Gastroesophageal sphincter (tissue), 4 donors: ENCODE results near the gene CTCF. TPM values are rescaled to one million over a fixed set of nuclear protein-coding genes. Genes with fewer than 3 reads are reported as not detected.

Source experiments
- ATAC-seq: fragments of 150-250 bp; one replicate; pipeline ENCODE4 v1.9.1; 2016; ENCODE audit warnings: mild to moderate bottlenecking, moderate library complexity
- H3K27ac ChIP-seq, 4 donors: fragments of 200-600 bp; sonication (generic) in 3 of 4; 1 replicate in 3 of 4; 2 replicates in 1 of 4; pipeline ENCODE4 v1.5.1; 2016 to 2019
- H3K27me3 ChIP-seq: fragments of 200-600 bp; sonication (generic); one replicate; pipeline ENCODE4 v1.5.1; 2019
- H3K36me3 ChIP-seq, 2 donors: fragments of 200-600 bp; sonication (generic); one replicate each; pipeline ENCODE4 v1.5.1; 2019; ENCODE audit warnings: control low read depth in 1 of 2
- H3K4me1 ChIP-seq, 3 donors: fragments of 200-600 bp; sonication (generic); 1 replicate in 2 of 3; 2 replicates in 1 of 3; pipeline ENCODE4 v1.5.1; 2016 to 2019; ENCODE audit warnings: control low read depth in 2 of 3
- H3K4me3 ChIP-seq, 2 donors: fragments of 200-600 bp; sonication (generic); one replicate each; pipeline ENCODE4 v1.5.1; 2019; ENCODE audit warnings: mild to moderate bottlenecking in 1 of 2, moderate library complexity in 1 of 2
- H3K9me3 ChIP-seq, 3 donors: fragments of 200-600 bp; sonication (generic); one replicate each; pipeline ENCODE4 v1.5.1; 2017 to 2019; ENCODE audit warnings: control low read depth in 2 of 3
- CTCF ChIP-seq, 4 experiments: fragments of 200-600 bp in 2 of 4; fragments of 450-650 bp in 2 of 4; sonication (generic) in 1 of 4; IDR thresholded peaks; one replicate each; pipeline ENCODE4 v1.5.1; 2017 to 2019; ENCODE audit warnings: antibody characterized with exemption in 4 of 4, mild to moderate bottlenecking in 2 of 4, moderate library complexity in 2 of 4
- EP300 ChIP-seq: sonication (generic); formaldehyde crosslinking; IDR thresholded peaks from one replicate; pipeline ENCODE4 v1.6.1; 2017; ENCODE audit warnings: antibody characterized with exemption, mild to moderate bottlenecking
- POLR2A ChIP-seq, 2 donors: fragments of 450-650 bp; IDR thresholded peaks; one replicate each; pipeline ENCODE4 v1.6.1; 2017; ENCODE audit warnings: antibody characterized with exemption in 2 of 2, mild to moderate bottlenecking in 2 of 2, moderate library complexity in 1 of 2
- POLR2AphosphoS5 ChIP-seq: sonication (generic); formaldehyde crosslinking; IDR thresholded peaks from one replicate; pipeline ENCODE4 v1.6.1; 2017; ENCODE audit warnings: antibody characterized with exemption
- WGBS, 2 donors: methylation state at CpG; one replicate each; pipeline ENCODE4 v1.1.5; 2018; ENCODE audit warnings: low coverage in 1 of 2; 5-methylcytosine and 5-hydroxymethylcytosine counted together
- total RNA-seq, 4 donors: library from RNA; depleted of rRNA; stranded (reverse); fragments of >200 nt; gene quantifications; one replicate each; pipeline ENCODE4 v1.1.0, GENCODE V29; 2016

Gene CTCF
- total RNA-seq, 4 donors from 2014 or later, result 26.4 to 44.8 (median 41.4) TPM

- 87% methylated on average over 7 of the region's 10 CpGs; no CpG with 5 or more reads in 1 of the 2 donors for WGBS, 2 donors
- no peak for ATAC-seq
Measured at GRCh38 chr16:67669499-67670101, 107.3 kb downstream of the CTCF start.

GRCh38 chr16:67672306-67672705 is 110.0 kb downstream of the CTCF start:
- Histone ChIP-seq H3K4me1 (peaks cover 0 to 51% (median 11%) of the 10 kb centered on the region in 3 donors), H3K27me3 (no peaks in the 10 kb centered on the region), H3K27ac (peak overlapping the region in 1 of 4 donors; percentile 70), H3K9me3 (no peaks in the 10 kb centered on the region), H3K4me3 (no peak overlapping the region), H3K36me3 (peaks cover 0 to 11% of the 10 kb centered on the region in 2 donors)
- WGBS, 2 donors, result 23 to 26% methylated on average over 4 of the region's 4 CpGs
- TF ChIP-seq POLR2A (IDR thresholded peaks at IDR 0.05) (no peak), POLR2AphosphoS5 (no peak), CTCF (IDR thresholded peaks at IDR 0.05) (no peak), EP300 (no peak)
- ATAC-seq, result no peak

More at GRCh38 chr16:67669499-67670101, 107.3 kb downstream of the CTCF start:
- TF ChIP-seq POLR2A (IDR thresholded peaks at IDR 0.05) (no peak), EP300 (no peak), POLR2AphosphoS5 (no peak), CTCF (IDR thresholded peaks at IDR 0.05) (no peak)
- peaks cover 0 to 63% (median 24%) of the 10 kb centered on the region in 3 donors for H3K4me1 ChIP-seq
- no peak overlapping the region for H3K4me3 ChIP-seq
- no peaks in the 10 kb centered on the region for H3K27me3 ChIP-seq
- no peak overlapping the region for H3K27ac ChIP-seq
- H3K9me3 ChIP-seq, result no peaks in the 10 kb centered on the region
- peaks cover 0 to 5% of the 10 kb centered on the region in 2 donors for H3K36me3 ChIP-seq

- TF ChIP-seq CTCF (IDR thresholded peaks at IDR 0.05) (peak in 3 of 4 experiments; percentile 56 to 70 (median 58)), EP300 (no peak)
- no peak overlapping the region for H3K4me3 ChIP-seq
- peak overlapping the region; percentile 11 to 73 (median 61) for H3K27ac ChIP-seq
- no peaks in the 10 kb centered on the region for H3K9me3 ChIP-seq
- peak; percentile 39 for ATAC-seq
- H3K36me3 ChIP-seq, result peaks cover 0 to 15% of the 10 kb centered on the region in 2 donors
- H3K4me1 ChIP-seq, result peaks cover 0 to 44% (median 4%) of the 10 kb centered on the region in 3 donors
- WGBS, 2 donors, result 56 to 63% methylated on average over 1 to 2 of the region's 13 CpGs
- no peaks in the 10 kb centered on the region for H3K27me3 ChIP-seq
Measured at GRCh38 chr16:67672739-67673662, 110.7 kb downstream of the CTCF start.

- ATAC-seq, result peak; percentile 59
- Histone ChIP-seq H3K4me1 (peaks cover 0 to 37% (median 0%) of the 10 kb centered on the region in 3 donors), H3K27me3 (no peaks in the 10 kb centered on the region), H3K27ac (peak overlapping the region in 3 of 4 donors; percentile 52 to 73 (median 70)), H3K4me3 (no peak overlapping the region), H3K9me3 (no peaks in the 10 kb centered on the region), H3K36me3 (peaks cover 0 to 15% of the 10 kb centered on the region in 2 donors)
- TF ChIP-seq POLR2AphosphoS5 (peak; percentile 25), EP300 (no peak)
- 52 to 62% methylated on average over 10 to 14 of the region's 21 CpGs for WGBS, 2 donors
Measured at GRCh38 chr16:67673712-67674580, 111.6 kb downstream of the CTCF start.
